ENCODE measurements around the gene HHATL.

DNA sequence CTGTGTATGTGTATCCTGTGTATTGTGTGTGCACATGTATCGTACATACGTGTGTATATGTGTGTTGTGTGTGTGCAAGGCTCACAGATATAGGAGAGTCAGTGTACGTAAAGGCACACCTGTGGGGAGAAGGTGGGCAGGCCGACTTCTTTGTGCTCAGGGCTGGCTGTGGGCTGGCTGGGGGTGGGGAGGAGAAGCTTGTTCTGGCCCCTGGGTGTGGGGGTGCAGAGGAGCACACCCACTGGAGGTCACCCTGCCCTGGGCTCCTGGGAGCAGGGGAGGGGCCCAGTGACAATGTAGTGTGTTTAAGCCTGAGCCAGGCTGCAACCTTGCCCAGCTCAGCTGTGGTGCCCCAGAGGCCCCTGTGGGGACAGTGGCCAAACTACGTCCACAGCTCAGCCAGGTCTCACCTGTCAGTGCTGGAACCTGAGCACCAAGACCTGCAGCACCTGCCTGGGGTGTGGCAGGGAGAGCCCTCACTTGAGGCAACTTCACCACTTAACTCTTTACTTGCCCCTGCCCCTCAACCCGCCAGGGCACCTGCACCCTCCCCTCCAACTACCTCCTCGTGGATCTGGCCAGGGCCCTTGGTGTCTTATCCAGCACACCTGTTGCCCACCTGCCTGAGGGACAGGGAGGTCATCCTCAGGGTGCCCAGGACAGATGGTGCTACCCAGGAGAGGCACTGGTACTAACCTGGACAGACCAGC, 2.6 kb upstream of the HHATL start:
- TF ChIP-seq POLR2A (IDR thresholded peaks at IDR 0.05) (no peak), EP300 (IDR thresholded peaks at IDR 0.05) (no peak), POLR2AphosphoS5 (IDR thresholded peaks at IDR 0.05) (no peak)
